ENCODE results near the gene STAMBP.
"Not testable (repeated sequence)": the region's sequence is repeated elsewhere in the genome, so short reads cannot be mapped to it uniquely, and the experiment has no call there.

Gene STAMBP
- 37.0 reads per million, percentile 61 among the genes with 10 or more reads in this experiment for total RNA-seq

DNA sequence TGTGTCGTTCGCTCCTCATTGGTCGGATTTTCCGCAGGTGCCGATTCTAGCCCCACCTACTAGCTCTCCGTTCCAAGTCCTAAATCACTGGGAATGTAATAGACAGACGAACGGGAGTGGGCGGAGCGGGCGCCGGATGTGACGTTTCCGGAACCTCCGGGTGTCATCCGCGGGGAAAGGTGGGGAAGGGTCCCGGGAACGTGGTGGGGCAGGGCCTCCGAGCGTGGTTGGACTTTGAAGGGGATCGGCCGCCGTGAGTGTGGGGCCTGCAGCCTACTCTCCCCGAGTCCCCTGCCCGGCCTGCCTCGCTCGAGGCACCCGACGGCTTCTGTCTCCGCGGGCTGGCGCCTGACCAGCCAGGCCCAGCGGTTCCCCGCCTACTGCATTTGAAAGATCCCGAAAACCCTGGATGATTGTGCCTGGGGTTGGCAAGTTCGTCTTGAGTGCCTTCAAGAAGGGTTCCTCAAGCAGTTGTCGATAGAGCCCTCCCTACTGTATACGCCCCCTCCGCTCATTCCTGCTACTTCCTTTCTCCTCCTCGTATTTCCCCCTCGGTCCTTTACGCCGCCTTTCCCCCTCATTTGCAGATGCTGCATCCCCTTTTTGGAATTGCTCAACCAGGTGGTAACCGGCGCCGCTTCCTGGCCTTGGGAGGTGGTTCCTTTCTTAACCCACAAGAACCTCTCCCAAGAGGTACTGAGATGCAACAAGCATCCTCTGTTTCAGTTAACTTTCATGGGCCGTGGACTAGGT lies at the start of gene STAMBP:
TSS of gene STAMBP (plus strand) at position 144 of the 753 bp plus-strand sequence. CDS start 1,896 bp downstream, outside the sequence.
- DNase-seq = peak; percentile 90

DNA sequence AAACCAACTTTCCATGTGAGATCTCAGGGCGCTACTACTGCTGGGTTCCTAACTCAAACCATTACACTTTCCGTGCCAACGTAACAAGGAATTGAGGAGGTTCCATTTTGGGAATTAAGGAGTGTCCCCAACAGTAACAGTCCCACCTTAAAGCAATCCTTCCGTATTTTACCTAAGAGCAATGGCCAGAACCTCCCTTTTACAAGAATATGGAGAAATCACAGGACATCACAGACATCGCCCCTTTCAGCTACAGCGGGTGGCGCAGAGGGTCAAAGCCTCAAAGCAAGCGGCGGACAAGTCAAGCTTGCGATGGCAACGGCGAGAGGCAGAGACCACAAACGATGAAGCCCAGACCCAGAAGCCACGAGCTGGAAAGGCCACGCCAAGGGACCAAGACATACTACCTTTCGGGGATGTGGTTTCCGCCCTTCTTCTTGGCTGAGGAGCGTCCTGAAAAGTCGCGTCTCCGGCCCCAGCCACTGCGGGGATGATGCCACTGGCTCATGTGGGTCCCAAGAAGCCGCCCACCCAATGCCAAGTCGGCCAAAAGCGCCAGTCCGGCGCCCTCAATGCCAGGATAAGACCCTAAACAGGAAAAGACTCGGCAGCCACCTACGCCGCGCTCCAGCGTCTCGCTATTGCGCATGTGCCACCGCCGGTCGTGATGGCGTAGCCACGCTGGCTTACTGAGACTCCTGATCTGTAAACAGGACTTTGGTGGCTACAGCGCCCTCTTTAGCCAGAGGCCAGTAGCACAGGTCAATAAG lies 49.1 kb upstream of the STAMBP start, which contains the start of gene DUSP11:
TSS of gene DUSP11 (minus strand) at position 637 of the 770 bp plus-strand sequence. CDS start at position 508, 129 bp downstream.
- DNase-seq = peak; percentile 96

DNA sequence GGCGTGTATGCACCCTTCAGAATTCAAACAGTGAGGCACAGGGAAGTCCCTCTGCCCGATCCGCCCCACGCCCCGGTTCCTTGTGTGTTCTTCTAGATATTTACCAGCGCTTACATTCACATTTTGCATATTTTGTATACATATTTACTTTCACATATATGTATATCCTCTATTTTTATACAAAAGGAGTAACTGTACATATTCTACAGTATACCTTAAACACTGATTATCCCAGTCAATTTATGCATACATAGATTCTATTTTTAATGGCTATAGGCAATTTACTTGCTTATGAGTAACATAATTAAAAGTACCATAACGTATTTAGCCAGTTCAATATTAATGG lies 48.6 kb upstream of the STAMBP start:
- no peak for DNase-seq

DNA sequence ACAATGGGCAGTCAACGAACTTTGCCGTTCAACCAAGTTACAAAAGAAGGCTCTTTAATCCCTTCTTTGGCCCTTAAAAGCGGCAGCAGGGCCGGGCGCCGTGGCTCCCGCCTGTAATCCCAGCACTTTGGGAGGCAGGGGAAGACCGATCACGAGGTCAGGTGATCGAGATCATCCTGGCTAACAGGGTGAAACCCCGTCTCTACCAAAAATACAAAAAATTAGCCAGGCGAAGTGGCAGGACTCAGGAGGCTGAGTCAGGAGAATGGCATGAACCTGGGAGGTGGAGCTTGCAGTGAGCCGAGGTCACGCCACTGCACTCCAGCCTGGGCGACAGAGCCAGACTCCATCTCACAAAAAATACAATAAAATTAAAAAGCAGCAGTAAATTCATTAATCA lies 45.4 kb upstream of the STAMBP start:
- DNase-seq = not testable (repeated sequence)

DNA sequence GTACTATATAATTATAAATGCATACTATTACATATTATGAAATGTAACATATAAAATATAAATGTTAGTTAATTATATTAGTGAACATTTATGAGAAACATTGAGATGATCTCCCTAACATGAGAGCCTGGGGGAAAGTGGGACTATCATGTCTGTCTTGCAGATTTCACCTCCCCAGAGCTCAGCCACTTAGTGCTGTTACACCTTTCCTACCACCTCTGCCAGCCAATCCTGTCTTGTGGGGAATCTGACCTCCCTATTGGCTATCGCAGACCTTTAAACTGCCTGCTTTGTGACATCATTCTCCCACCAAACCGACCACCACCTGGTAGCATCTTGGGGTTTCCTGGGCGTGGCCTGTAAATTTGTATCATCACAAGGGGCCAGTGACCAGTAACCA lies 44.9 kb upstream of the STAMBP start, which contains the start of gene C2orf78:
TSS of gene C2orf78 (plus strand) at position 301 of the 400 bp plus-strand sequence. CDS start 127 bp downstream, outside the sequence.
- not testable (repeated sequence) for DNase-seq

DNA sequence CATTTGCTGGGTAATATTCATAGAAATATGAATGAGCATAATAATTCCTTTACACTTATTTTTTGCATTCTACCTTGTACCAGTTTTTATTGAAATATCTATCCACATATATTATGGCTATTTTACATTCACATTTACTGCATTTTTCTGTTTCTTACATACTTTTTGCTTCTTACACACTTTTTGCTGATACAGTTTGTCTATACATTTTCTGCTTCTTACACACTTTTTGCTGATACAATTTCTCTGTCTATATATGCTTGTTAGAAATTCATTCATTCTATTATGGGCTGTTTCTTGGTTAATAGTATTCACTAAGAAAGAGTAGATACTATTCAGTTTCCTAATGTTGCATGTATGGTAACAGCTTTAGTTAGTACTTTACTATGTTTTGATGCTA lies 16.9 kb upstream of the STAMBP start:
- no peak for DNase-seq

DNA sequence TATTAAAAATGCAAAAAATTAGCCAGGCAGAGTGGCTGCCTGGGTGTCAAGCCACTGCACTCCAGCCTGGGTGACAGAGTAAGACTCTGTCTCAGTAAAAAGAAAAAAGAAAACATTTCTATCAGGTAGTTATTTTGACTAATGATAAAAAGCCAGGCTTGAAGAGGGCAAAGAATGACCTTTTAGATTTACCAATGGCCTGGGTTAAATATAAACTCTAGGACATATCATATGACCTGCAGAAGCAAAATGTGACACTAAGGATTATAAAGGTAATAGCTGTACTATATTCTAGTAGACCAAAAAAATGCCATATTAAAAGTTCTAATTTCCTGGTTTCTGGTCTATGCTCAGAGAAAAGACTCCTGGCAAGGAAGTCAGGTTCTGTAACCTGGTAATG lies 16.1 kb upstream of the STAMBP start:
- DNase-seq = no peak

DNA sequence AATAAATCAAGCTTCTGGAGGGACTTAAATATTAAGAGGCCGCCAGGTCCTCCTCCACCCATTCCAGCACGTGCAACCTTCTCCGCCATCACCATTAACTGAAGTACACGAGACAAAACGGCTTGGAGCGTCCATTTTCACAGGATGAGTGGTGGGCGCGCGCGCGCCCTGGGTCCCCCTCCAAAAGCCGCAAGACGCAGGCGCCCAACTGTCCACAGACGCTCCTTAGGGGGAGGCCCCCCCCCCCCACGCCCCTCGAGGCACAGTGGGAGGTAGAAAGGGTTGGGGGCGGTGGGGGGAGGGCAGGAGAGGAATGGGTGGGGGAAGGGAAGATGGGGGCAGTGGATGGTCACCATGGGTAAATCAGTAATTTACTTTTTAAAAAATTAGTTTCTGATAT lies 10.5 kb upstream of the STAMBP start:
- DNase-seq = no peak

DNA sequence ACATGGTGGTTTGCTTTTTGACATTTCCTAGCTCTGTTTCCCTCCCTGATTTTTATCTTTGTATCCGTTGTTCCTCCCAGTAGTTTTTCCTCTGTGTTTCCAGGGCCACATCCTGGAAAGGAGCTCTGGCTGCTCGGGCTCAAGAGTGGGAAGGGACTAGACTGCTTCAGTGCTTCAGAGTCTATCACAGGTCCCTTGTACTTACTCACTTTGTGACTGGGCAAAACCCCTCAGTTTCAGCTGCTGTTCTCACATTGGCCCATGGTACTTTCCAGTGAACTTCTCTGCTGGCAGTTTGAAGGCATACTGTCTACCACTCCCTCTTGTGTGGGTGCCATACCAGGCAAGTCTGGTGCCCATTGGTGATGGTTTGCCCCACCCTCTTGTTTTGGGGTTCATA lies 7.5 kb upstream of the STAMBP start:
- DNase-seq = no peak

DNA sequence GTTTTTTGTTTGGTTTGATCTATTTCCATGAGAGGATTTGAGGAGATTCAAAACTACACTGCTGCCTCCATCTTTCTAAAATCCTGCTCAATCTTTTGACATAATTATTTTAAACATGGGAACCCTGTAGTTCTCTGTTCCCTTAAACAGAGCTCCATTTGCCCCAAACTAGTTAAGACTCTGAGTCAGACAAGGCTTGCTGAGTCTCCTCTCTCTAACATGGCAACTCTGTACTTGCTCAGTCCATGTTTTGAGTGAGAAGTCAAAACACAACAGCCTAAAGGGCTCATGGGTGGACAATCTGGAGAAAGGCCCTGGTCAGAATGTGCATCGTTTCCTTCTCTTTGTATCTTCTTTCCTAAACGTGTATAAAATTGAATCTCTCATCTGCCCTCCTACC lies 7.1 kb upstream of the STAMBP start:
- DNase-seq = no peak

DNA sequence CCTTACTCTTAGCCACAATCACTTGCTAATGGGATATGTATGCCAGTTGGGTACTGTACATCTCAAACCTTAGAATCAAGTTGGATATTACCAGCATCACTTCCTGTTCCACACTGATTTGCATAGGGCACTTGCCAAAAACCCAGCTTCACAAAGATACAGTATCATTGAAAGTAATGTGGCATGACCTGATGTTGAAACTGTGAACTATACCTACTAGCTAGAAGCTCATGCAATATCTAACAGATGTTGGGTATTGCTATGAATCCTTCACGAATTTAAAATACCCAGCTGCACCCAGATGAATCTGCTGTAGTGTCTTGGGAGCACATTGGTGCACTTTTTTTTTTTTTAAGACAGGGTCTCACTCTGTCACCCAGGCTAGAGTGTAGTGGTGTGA lies 6.5 kb upstream of the STAMBP start:
- DNase-seq = no peak

DNA sequence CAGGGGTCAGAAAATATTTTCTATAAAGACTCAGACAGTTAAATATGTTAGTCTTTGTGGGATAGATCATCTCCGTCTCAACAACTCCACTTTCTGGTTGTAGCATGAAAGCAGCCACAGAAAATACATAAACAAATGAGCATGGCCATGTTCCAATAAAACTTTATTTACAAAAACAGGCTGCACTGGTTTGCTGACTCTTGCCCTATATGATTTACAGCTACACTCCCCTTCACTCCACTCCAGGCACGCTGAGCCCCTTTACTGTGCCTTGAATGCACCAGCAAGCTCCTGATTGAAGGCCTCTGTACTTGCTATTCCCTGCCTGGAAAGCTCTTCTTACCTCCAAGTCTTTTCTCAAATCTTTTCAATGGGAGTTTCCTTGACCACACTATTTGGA lies 5.8 kb upstream of the STAMBP start:
- DNase-seq = no peak

DNA sequence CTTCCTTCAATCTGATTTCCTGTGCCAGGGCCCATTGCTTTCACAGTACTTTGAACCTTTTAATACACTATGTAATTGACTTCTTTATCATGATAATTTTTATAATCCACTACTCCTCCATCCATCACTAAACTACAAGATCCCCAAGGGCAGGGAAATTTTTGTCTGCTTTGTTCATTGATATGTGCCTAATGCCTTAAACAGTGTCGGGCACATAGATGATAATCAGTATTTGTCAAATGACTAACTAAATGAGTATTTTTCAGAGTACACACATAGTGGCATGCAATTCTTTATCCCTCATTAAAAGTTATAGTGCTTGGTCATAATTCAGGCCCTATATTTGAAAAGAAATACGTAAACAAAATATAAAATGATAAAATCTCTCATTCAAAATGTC lies 5.3 kb upstream of the STAMBP start:
- no peak for DNase-seq

DNA sequence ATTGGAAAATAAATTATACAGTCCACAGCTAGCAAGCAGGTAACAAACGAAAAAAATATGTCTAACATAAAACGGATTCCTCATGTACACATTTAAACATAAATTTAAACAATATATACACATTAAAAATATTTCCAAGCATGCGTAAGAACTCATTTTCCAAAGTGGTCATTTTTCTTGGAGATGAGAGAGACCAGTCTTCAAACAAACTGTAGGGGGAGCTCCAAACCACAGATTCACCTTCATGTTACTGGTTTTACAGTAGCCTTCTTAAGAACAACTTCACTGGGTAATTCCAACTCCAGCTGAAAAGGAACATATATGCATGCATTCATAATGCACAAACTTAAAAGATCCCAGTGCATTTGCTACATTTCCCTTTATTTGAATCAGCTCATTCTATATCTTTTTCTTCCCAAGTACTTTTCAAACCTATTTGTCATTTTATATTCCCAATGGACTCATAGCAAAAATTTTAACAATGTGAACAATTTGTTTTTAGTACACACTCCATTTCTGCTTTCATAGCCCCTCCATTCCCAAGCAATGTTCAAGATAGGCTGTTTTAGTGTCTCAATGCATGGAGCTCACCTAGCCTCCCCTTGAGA lies 4.7 kb upstream of the STAMBP start:
- peak; percentile 30 for DNase-seq

DNA sequence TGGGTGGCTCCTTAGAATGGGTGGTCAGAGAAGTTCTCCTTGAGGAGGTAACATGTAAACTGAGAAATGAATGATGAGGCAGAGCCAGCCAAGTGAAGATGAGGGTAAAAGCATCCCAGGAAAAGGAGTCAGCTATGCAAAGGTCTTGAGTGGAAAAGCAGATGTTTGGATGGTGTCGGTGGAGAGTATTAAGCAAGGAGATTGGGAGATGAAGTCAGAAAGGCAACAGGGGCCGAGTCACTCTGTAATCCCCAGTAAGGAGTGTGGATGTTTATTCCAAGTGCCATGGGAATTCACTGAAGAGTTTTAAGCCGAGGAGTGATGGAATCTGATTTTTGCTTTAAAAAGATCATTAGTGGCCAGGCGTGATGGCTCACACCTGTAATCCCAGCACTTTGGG lies 3.4 kb upstream of the STAMBP start:
- no peak for DNase-seq

DNA sequence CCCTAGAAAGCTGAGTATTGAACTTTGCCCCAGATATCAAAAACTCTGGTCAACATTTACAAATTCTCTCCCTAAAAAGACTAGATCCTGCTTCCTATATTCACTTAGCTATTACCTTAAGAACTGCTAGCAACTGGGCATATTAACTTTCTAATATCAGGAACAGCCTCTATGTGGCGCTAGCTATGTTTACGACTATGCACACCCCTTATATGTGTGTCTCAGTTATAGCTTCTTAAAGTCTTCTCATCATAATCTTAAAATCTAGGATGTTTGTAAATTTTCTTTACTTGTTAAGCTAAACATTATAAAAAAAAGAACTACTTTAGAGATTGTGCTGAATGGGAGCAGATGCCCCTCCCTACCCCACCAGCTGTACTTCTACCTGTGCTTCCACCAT lies 1.7 kb upstream of the STAMBP start:
- DNase-seq = no peak

DNA sequence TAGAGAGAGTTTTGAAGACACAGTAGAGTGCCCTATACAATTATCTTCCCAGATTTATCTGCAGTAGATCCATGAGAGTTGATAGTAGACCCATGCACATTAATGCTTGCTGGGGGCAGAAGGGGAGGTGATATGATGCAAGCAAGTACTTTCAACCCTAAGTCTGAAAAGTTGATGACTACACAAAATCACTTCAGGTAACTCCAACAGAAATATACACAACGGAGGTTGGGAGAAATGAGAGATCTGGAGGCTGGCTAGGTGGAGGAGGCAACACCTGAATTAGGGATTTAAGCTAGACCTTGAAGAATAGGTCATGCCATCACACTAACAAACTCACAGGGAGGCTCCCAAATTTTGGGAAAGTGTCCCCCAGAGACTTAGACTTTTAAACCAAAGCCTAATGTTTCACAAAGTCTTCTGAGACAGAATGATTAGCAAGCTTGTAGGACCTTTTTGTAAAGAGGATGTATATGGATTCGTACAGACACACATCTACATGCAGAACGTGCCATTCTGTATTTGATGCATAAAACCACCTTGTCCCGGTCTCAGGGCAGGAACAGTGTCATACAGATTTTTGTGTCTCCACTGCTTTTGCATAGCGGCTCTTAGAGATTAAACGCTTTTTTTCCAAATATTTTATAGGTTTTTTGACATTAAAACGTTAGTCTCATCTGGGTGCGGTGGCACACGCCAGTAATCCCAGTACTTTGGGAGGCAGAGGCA lies 937 bp upstream of the STAMBP start:
- no peak for DNase-seq

DNA sequence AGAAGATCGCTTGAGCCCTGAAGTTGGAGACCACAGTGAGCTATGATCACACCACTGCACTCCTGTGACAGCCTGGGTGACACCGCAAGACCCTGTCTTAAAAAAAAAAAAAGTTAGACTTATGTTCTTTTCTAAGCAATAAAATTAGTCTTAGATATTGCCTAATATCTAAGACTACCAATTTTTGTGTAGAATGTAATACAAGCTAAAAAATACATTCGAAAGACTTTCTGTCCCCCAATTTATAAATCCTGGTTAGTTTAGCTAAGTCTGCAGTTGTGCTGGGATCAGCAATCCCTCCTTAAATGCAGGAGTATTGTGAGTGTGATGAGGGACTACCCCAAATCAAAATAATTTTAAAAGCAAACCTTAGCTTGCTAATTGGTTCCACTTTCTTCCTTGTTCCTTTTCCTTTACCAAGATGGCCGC lies 358 bp upstream of the STAMBP start:
- no peak for DNase-seq

DNA sequence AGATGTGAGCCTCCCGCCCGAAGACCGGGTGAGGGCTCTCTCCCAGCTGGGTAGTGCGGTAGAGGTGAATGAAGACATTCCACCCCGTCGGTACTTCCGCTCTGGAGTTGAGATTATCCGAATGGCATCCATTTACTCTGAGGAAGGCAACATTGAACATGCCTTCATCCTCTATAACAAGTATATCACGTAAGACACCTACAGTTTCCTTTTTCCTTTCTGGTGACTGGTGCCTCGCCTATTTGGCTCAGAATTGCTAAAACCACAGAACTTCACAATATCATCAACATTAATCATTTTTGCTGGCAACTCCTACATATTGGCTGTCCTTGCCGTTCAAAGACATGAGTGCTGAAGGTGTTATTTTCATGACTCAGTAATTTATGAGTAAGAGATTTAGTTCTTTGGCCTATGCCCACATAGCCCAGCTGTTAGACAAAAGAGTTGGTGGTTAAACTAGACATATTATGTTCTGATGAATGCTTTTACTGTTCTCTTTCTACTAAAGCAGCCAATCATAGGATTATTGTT lies 2.2 kb downstream of the STAMBP start:
- no peak for DNase-seq

DNA sequence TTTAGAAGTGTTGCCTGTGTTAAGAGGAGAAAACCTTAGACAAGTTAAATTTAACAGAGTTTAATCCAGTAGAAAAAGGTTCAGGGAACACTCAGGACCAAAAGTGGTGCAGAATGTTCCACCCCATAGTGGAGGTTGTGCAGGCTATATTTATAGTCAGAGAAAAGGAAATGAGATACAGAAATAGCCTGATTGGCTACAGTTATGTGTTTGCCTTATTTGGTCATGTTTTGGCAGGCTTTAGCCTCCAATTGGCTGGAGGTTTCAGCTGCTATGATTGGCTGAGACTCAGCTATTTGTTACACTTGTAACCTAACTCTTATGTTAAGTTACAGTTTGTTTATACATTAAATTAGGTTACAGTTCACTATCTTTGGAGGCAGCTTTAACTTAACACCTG lies 4.2 kb downstream of the STAMBP start:
- no peak for DNase-seq

DNA sequence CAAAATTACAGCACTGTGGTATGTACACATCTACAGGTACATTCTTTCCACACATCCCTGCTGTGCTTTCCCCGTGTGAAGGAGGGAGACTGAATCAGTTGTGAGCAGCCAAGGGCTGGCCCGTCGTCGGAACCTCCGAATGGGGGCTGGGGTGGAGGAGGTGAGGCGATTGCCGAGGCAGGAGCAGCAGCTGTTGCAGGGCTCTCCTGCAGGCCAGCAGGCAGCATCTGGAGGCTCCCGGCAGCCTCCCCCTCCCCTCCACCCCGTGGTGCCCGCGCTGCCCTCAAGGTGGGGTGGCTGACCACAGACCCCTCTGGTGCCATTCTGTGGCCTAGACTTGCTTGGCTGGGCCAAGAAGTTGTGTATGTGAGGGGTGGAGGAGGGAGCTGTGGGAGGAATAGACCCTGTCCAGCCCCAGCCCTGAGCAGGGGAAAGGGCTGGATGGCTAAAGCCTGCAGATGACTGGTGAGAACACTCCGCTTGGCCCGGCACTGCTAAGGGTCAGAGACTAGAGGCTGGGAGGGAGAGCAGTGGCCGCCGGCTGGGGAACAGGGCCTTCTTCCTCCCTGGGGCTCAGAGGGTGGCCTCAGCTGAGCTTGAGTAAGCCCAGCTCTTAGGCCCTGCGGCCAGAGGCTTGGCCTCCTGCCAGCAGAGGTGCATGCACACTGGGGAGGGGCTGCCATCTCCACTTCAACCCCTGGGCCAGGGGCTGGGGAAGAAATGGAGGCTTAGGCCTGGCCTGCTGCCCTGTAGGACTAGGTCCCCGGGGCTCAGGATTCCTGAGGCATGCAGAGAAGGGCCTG lies 7.6 kb downstream of the STAMBP start:
- no peak for DNase-seq
